ENCODE results near the gene ZC3H4.

DNA sequence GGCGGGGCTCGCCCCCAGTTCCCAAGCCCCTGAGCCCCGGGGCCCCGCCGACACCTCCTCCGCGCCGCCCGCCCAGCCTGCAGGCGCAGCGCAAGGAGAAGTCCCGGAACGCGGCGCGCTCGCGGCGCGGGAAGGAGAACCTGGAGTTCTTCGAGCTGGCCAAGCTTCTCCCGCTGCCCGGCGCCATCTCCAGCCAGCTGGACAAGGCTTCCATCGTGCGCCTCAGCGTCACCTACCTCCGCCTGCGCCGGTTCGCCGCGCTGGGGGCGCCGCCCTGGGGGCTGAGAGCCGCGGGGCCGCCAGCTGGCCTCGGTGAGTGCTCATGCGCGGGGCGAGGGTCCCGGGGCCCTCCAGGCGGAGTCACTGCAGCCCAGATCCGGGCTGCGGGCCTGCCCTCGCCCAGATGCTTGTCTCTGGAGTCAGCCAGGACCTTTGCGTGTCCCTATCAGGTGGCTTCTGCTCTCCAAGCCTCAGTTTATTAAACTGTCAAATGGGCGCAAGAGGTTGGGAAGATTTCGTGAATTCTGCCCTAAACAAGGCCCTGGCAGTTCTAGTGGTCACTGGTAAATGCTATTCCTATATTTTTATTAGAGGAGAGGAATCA lies 91.9 kb downstream of the ZC3H4 start:
- TF ChIP-seq, protein P1, sequence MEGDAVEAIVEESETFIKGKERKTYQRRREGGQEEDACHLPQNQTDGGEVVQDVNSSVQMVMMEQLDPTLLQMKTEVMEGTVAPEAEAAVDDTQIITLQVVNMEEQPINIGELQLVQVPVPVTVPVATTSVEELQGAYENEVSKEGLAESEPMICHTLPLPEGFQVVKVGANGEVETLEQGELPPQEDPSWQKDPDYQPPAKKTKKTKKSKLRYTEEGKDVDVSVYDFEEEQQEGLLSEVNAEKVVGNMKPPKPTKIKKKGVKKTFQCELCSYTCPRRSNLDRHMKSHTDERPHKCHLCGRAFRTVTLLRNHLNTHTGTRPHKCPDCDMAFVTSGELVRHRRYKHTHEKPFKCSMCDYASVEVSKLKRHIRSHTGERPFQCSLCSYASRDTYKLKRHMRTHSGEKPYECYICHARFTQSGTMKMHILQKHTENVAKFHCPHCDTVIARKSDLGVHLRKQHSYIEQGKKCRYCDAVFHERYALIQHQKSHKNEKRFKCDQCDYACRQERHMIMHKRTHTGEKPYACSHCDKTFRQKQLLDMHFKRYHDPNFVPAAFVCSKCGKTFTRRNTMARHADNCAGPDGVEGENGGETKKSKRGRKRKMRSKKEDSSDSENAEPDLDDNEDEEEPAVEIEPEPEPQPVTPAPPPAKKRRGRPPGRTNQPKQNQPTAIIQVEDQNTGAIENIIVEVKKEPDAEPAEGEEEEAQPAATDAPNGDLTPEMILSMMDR (conservative IDR thresholded peaks at IDR 0.05) = no peak
- TF ChIP-seq ZFX (IDR thresholded peaks at IDR 0.05) = no peak

Data from C4-2B (cell line).